Stimulated activated CD8-positive, alpha-beta memory T cell treated with anti-CD3 and anti-CD28 coated beads, Interleukin-4, amount 100 ng/mL, for 1 hour (primary cell): ENCODE data around the gene TMEM106A.
"Not testable (repeated sequence)": the region's sequence is repeated elsewhere in the genome, so short reads cannot be mapped to it uniquely, and the experiment has no call there.

Experiments
- DNase-seq, 2 donors: peaks; one replicate each; pipeline ENCODE4 v3.0.0-alpha.2; 2020; ENCODE audit warnings: low read depth in 2 of 2, low spot score in 1 of 2

TMEM106A gene, protein sequence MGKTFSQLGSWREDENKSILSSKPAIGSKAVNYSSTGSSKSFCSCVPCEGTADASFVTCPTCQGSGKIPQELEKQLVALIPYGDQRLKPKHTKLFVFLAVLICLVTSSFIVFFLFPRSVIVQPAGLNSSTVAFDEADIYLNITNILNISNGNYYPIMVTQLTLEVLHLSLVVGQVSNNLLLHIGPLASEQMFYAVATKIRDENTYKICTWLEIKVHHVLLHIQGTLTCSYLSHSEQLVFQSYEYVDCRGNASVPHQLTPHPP

DNA sequence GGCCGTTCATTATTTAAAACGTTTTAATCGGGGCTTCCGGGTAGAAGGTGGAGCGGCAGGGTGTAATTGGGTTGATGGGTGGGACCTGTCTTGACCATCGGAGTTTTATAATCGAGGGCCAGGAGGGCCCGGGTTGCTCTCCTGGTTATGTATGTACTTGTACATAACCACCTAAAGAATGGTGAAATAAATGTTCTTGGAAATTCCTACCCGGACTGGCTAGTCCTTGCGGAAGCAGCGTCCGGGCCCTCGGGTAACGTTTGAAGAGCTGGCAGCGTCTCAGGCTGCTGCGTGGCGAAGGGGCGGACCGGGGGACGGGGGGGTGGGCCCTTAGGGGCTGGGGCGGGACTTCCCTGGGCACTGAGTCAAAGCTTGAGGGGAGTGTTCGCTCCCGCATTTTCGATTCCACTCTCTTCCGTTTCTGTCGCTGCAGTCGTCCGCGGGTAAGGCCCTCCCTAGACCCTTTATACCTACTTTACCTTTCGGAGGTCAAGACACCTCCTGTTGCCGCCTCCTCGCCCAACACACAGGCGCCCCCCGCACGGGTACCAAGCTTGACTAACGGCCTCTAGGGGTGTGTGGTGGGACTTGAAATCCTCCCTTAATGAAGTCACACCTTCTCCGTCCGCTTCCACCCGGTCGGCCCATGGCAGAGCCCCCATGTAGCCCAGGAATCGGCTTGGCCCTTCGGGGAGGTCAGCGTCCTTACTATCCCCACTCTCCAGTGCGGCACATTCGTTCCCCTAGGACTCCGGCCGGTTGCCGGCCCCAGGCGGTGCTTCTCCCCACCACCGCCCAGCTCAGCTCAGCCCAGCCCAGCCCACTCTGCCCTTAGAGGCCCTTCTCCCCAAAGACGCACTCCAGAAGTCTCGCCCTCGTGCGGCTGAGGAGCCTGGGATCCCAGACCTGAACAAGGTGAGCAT, at the start of gene TMEM106A:
TMEM106A (plus strand) TSS at position 396 of the 923 bp plus-strand sequence. CDS start 1,167 bp downstream, outside the sequence.
- peak; percentile 43 to 56 for DNase-seq

DNA sequence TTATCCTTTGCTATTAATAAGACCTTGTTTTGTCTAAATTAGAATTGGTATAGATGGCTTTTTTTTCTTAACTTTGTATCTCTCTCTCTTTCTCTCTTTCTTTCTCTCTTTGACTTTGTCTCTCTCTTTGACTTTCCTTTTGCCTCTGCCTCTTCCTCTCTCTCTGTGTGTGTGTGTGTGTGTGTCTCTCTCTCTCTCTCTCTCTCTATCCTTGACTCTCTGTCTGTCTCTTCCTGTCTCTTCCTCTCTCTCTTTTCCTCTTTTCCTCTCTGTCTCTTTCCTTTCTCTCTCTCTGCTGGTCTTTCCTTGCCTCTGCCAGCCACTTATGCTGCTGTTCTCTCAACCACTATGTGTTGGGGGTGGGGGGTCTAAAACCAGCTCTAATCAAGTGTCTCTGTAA, 45.7 kb upstream of the TMEM106A start:
- not testable (repeated sequence) for DNase-seq

DNA sequence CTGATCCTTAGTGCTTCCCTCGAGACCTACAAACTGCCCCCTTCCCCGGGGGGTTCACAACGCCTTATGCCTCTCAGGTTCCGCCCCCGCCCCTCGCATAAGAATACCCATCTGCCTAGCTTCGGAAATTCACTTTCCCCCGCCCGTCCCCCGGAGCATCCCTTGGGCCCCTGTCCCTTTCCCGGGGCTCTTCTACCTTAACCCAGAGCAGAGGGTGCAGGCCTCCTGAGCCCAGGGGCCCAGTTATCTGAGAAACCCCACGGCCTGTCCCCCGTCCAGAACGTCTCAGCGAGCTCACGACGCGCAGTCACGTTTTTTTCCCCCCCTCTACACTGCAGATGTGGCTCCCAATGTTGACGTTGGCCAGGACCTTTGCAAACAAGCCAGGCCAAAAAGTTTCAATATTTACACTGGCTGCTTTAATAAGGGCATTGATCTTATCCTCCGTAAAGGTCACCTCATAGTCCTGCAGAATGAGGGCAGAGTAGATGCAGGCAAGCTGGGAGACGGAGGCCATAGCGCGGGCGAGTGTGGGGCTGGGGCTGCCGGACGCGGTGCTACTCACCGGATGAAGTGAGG, 42.0 kb upstream of the TMEM106A start:
- no peak for DNase-seq

DNA sequence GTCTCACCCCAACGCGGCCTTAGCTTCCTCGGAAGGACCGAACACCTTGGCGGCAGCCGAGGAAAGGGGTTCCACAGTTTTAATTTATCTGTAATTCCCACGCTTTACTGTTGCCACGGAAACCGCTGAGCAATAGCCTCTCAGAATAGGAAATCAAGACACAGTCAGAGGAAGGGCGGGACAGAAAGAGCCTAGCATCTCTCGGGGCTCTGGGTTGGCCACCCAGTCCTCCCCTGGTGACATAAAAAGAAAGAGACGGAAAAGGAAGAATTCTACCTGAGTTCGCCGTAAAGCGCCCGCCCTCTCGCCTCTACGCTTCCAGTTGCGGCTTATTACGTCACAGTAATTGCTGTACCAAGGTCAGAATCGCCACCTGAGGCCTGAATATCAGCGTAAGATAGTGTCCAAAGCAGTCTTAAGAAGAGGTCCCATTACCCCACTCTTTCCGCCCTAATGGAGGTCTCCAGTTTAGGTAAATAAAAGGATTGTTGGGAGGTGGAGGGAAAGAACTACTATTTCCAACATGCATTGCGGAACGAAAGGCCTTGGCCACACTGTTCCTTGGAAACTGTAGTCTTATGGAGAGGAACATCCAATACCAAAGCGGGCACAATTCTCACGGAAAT, 41.4 kb upstream of the TMEM106A start:
- DNase-seq, result peak; percentile 60 to 76

DNA sequence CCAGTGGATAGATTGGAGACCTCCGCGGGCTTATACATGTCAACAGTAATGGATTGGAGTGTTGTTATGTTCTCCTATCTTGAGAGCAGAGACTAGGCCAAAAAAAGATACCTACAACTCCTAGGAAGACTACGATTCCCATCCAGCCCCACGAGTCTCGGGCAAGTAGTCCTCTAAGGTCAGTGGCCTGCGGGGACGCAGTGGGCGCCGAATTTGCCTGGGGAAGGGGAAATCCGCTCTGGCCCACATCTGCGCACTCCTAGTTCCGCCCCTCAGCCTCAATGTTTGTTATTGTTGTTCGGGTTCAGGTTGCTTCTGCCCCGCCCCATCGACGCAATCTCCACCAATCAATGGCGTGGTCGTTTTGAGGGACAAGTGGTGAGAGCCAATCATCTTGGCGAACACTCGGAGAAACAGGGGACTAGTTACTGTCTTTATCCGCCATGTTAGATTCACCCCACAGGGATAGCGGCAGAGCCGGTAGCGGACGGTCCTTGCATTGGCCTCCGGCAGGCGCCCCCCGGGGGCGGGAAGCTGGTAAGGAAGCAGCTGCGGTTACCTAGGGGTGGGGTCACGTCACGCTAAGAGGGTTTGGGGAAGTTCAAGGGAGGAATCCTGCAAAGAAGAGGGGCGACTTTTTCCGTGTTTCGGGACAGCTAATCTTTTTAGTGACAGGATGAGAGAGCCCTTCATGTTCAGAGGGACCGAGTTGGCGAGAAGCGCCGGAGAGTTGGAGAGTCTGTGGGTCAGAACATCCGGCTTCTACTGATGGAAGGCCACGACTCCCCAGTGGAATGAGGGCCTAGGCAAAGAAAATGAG, 40.7 kb upstream of the TMEM106A start, which contains the start of gene NBR1:
NBR1 (plus strand) TSS at position 449 of the 820 bp plus-strand sequence. CDS start 4,586 bp downstream, outside the sequence.
- peak; percentile 82 to 89 for DNase-seq

DNA sequence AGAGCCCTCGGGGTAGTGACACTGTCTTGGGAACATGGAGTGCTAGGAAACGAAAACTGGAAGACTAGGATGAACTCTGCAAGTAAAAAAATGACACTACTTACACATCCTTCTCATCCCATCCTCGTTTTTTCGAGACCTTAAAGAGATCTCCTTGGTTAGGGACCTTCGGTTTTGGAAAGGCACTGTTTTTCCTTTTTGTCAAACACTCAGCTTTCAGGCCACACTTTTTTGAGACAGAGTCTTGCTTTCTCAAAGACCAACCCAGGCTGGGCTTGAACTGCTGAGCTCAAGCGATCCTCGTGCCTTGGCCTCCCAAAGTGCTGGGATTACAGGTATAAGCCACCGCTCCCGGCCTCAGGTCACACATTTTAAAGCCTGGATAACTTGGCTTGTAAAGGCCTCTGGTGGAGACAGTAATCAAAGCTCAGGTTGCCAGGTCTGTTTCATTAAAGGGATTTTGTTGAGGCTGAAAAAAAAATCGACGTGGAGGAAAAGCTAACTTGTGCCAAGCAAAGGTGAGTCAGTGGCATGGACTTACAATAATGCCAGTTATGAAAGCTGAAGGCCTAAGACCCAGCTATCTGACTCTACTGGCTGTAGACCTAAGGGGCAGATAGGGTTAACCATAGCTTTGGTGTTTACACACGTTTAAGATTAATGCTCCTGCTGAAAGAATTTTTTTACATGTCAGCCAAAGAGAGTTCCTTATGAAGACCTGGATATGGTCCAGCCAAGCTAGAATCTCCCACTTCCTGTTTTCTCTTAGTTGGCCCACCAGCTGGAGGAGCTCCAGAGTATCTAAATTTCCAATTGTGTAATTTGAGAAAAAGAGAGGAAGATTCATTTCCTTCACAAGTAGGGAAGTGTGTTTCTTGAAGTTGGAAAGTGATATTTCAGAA, 39.8 kb upstream of the TMEM106A start:
- no peak for DNase-seq

DNA sequence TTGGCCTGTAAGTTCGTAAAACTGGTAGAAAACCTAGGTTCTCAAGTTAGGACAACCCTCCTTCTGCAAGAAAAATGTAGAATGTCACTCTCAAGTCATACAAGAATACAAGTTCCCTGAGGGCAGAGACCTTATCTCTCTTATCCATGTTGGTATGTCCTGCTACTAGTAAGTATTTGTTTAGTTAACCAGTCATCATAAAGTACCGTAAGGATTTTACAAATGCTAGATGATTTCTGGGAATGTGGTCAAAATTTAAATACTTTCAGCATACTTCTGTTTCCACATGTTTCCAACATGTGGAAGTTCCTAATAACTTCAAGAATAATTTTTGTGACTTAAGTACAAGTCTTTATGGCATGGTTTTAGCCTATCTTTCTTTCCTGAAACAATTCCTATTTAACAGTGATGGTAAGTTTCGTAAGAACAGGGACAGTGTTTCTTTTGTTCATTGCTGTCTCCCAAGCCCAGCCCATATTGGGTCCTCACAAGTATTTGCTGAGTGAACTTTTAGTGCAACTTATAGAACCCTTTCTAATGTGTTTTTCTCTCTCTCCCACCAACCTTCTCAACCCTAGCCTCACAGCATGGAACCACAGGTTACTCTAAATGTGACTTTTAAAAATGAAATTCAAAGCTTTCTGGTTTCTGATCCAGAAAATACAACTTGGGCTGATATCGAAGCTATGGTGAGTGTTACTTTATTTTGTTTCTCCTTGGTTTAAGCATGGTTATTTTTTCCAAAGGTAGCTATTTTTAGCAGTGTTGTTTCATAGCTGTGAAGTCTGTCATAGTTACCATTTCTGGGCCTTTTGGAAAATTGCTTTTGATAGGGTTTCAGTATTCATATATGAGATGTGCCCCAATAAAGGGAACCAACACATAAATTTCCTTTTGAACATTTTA, 36.2 kb upstream of the TMEM106A start:
- DNase-seq, result no peak

DNA sequence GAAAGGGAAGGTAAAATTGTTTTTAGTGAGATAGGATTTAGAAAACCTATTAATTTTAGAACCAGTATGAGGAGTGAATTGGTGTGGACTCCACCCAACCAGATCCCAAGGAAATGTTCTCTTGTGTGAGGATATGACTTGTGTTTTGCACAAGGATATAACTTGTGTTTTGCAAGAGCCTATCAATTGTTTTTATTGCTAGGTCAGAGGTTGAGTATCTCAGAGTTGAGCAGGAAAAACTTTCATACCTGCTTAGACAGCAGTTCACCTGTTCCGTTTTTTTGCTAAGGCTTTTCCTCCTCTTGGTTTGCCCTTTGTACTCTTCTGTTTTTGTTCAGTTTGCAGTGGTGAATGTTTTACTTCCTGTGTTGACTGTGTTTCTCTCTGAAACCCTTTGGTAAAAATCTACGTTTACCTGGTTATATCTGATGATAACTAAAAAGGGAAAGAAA, 35.5 kb upstream of the TMEM106A start:
- no peak for DNase-seq

DNA sequence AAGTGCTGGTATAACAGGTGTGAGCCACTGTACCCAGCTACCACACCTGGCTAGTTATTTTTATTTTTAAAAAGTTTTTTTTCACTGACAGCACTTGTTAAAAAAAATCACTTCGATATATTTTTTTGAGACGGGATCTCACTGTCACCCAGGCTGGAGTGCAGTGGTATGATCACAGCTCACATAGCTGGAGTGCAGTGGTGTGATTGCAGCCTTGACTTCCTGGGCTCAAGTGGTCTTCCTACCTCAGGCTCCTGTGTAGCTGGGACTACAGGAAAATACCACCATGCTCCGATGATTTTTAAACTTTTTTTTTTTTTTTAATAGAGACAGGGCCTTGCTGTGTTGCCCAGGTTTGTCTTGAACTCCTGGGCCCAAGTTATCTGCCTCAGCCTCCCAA, 27.8 kb upstream of the TMEM106A start:
- no peak for DNase-seq

DNA sequence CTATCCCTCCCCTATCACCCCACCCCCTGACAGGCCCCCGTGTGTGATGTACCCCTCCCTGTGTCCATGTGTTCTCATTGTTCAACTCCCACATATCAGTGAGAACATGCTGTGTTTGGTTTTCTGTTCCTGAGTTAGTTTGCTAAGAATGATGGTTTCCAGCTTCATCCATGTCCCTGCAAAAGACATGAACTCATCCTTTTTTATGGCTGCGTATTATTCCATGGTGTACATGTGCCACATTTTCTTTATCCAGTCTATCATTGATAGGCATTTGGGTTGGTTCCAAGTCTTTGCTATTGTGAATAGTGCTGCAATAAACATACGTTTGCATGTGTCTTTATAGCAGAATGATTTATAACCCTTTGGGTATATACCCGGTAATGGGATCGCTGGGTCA, 25.0 kb upstream of the TMEM106A start:
- not testable (repeated sequence) for DNase-seq

DNA sequence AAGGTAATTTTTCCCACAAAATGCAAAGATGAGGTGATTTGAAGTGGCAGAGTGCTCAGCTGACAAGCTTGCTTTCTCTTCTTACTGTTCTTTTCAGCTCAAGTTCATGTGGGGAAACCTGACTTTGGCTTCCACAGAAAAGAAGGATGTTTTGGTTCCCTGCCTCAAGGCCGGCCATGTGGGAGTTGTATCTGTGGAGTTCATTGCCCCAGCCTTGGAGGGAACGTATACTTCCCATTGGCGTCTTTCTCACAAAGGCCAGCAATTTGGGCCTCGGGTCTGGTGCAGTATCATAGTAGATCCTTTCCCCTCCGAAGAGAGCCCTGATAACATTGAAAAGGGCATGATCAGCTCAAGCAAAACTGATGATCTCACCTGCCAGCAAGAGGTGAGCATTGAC, 18.4 kb upstream of the TMEM106A start:
- DNase-seq, result no peak

DNA sequence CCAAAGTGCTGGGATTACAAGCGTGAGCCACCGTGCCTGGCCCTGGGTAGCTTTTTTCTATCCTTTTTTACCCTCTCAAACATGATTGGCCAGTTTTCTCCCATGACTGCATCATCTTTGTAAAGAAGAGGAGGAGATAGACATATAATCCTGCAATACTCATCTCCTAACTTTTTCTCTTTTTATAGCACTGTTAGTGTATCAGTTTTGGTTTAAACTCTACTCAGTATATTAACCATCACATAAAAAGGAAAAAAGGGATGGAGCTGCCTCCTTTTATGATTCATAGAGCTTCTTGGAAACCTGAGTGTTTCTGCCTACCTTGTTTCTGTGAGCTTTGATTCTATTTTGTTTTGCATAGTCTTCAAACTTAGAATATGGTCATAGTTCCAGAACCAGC, 12.0 kb upstream of the TMEM106A start:
- DNase-seq, result no peak

DNA sequence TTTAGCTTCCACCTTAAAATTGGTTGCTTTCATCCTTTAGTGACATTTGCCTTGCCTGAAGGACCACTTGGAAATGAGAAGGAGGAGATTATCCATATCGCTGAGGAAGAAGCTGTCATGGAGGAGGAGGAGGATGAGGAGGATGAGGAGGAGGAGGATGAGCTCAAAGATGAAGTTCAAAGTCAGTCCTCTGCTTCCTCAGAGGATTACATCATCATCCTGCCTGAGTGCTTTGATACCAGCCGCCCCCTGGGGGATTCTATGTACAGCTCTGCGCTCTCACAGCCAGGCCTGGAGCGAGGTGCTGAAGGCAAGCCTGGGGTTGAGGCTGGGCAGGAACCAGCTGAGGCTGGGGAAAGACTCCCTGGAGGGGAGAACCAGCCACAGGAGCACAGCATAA, 11.5 kb upstream of the TMEM106A start:
- no peak for DNase-seq

DNA sequence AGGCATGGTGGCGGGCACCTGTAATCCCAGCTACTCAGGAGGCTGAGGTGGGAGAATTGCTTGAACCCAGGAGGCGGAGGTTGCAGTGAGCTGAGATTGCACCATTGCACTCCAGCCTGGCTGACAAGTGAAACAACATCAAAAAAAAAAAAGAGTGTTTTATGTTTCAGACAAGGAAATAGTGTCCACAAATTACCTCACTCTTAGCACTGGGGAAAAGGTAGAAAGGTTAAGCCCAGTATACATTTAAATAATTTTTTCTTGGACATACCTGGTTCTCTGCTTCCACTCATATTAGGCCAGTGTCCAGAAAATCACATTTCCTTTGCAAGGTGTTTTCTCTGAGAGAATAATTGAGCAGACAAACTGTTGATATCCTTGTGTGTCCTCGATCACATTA, 8.7 kb upstream of the TMEM106A start:
- DNase-seq, result not testable (repeated sequence)

DNA sequence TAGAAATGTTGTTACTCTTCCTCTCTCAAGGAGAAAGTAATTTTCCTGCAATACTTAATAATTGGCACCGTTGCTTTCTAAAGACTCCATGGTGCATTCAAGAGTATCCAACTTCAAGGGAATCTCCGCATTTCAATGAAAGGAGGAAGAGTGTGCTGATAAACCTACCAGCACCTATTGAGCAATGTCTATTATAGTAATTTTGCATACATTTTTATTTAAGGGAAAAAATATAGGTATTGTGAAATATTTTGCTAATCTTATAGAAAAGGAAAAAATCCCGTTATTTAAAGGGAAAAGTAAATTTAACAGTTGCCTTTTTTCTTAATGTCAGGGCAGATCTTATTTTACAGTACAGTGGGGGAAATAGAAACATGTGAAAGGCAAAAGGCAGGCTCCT, 1.1 kb upstream of the TMEM106A start:
- no peak for DNase-seq

DNA sequence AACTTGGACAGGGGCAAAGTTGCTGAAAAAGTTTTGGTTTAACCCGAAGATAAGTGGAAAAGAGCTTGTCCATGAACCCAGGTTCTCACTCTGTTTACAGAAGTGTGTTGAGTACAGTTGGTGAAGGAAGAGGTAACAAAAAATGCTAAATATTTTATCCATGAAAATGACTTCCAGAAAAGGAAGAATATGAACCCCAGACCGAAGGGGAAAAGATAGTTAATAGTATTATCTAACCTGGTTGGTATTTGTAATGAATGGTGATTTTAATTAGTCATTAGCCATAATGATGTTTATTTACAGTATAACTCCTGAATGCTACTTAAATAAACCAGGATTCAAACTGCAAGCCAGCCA, 574 bp upstream of the TMEM106A start:
- no peak for DNase-seq

DNA sequence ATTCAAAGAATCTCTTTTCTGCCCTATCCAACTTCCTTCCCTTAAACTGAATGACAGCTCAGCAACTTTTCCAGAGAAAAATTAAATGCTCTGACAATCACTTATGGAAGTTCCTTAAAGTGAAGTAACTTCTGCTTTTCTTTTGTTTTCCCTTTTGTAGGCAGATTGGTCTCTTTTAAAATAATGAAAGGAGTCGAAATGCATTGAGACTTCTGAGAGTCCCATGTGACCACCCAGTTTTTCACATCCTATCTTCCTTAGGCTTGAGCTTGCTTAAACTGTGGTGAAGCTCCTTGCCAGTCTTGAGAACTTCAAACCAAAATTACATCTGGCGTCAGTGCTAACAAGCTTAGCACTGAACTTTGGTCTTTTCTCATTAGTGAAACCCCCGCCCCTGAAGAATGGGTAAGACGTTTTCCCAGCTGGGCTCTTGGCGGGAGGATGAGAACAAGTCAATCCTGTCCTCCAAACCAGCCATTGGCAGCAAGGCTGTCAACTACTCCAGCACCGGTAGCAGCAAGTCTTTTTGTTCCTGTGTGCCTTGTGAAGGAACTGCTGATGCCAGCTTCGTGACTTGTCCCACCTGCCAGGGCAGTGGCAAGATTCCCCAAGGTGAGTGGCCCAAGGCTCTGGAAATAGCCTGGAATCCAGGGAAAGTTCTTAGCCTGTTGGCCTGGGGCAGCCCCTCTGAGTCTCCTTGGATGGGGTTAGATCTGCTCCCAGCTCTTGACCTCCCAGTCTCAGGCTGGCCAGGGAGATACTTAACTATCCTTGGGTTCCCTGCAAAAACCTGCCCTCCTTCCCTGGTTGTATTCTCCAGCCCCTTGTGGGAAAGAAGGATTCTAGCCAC, 1.2 kb downstream of the TMEM106A start:
- no peak for DNase-seq

DNA sequence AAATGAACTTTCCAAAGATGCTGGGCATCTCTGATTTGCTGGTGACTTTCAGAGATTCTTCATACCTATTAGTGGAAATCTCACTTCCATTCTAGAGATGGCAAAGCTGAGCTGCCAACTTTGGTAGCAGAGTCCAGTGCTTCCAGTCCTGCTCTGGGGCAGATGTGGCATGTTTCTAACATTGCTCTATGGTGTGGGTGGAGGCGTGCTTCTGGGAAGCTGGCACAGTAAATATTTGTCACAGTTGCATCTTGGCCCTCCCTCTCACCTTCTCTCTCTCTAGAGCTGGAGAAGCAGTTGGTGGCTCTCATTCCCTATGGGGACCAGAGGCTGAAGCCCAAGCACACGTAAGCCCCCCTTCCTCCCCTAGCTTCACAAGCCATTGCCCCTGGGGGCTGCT, 1.9 kb downstream of the TMEM106A start:
- no peak for DNase-seq
